ENCODE measurements around the gene CD300H.
A peak's percentile ranks its signal among the peaks of the same experiment; 100 is the strongest.

The CD300H gene

DNA sequence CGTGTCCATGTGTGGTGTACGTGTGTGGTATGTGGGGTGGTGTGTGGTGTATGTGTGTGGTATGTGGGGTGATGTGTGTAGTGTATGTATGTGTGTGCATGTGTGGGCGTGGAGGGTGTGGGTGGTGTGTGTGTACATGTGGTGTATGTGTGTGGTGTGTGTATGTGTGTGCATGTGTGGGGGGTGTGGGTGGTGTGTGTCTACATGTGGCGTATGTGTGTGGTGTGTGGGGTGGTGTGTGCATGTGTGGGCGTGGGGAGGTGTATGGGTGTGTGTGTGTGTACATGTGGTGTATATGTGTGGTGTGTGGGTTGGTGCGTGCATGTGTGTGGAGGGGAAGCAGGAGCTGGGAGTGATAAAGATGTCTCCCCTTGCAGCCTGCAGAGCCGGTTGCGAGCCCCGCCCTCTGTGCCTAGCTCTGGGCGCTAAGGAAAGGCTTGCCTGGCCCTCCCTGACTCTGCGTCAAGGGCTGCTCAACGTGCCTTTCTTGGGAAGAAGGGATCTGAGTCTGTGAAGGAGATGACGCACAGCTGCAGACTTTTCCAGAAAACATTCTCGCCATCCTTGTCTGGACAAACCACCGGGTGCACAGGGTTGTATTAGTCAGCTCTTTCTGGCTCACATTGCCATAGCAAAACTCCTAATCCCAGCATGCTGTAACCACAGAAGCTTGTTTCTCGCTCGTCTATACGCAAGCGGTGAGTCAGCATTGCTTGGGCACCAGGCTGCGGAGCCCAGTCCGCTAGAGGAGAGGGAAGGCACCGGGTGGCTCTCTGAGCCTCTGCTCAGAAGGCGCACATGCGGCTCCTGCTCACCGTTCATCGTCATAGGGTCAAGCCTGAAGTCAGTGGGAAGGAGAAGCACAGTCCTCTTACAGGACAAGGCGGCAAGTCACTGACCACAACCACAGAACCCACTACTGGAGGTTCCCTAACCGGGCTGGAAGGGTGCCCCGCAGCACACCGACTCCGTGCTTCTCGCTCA, 2.0 kb upstream of the CD300H start:
- no peaks in the 10 kb centered on the region for H3K36me3 ChIP-seq (ENCODE audit: insufficient read depth, low read length)
- H3F3A ChIP-seq (ENCODE audit: insufficient read depth, low read length) = no peaks in the 10 kb centered on the region
- no peaks in the 10 kb centered on the region for H3K9me2 ChIP-seq (ENCODE audit: low read depth, low read length)
- no peak overlapping the region for H3K4me2 ChIP-seq (ENCODE audit: low read length)
- H3K9ac ChIP-seq (ENCODE audit: low read length) = no peak overlapping the region
- H4K20me1 ChIP-seq (ENCODE audit: insufficient read depth, low read length) = no peaks in the 10 kb centered on the region
- no peak overlapping the region for H2AFZ ChIP-seq (ENCODE audit: low read length)
- no peaks in the 10 kb centered on the region for H3K4me1 ChIP-seq (ENCODE audit: insufficient read depth, low read length, severe bottlenecking)
- no peaks in the 10 kb centered on the region for H3K79me2 ChIP-seq (ENCODE audit: insufficient read depth, low read length)
- TF ChIP-seq, protein P1, sequence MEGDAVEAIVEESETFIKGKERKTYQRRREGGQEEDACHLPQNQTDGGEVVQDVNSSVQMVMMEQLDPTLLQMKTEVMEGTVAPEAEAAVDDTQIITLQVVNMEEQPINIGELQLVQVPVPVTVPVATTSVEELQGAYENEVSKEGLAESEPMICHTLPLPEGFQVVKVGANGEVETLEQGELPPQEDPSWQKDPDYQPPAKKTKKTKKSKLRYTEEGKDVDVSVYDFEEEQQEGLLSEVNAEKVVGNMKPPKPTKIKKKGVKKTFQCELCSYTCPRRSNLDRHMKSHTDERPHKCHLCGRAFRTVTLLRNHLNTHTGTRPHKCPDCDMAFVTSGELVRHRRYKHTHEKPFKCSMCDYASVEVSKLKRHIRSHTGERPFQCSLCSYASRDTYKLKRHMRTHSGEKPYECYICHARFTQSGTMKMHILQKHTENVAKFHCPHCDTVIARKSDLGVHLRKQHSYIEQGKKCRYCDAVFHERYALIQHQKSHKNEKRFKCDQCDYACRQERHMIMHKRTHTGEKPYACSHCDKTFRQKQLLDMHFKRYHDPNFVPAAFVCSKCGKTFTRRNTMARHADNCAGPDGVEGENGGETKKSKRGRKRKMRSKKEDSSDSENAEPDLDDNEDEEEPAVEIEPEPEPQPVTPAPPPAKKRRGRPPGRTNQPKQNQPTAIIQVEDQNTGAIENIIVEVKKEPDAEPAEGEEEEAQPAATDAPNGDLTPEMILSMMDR (IDR thresholded peaks at IDR 0.05; ENCODE audit: low read length) = no peak
- no peak for TF ChIP-seq EZH2 (IDR thresholded peaks at IDR 0.05; ENCODE audit: borderline replicate concordance, low read length)
- H3K27ac ChIP-seq (ENCODE audit: low read depth, low read length, poor library complexity, severe bottlenecking) = no peak overlapping the region
- H3K4me3 ChIP-seq (ENCODE audit: low read depth, low read length, poor library complexity, severe bottlenecking) = no peak overlapping the region
- H3K9me3 ChIP-seq (ENCODE audit: low read length) = no peaks in the 10 kb centered on the region
- H3K27me3 ChIP-seq (ENCODE audit: insufficient read depth, low read length) = no peaks in the 10 kb centered on the region

DNA sequence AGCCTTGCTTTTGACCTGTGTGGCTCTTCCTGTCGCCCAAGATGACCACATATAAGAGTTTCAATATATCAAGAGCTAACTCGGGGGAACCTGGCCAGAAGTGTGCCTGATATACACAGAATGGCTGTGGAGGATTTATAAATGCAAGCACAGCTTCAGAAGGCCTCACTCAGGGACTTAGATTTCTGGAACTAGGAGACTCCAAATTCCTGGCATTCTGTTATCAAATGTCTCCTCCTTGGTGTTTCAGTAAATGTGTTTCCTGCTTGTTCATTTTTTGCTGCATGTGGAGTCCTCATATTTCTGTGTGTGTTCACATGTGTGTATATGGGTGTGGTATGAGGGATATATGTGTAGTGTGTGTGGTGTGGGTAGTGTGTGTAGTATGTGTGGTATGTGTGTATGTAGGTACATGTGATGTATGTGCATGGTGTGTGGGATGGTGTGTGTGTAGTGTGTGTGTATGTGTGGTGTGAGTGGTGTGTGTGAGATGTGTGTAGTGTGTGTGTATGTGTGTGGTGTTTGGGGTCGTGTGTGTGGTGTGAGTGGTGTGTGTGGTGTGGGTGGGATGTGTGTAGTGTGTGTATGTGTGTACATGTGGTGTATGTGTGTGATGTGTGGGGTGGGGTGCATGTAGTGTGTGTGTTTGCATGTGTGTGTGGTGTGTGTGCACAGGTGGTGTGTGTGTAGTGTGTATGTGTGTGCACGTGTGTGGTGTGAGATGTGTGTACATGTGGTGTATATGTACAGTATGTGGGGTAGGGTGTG, 981 bp upstream of the CD300H start:
- Histone ChIP-seq H3K4me2 (ENCODE audit: low read length) (no peak overlapping the region), H3F3A (ENCODE audit: insufficient read depth, low read length) (no peaks in the 10 kb centered on the region), H3K9me2 (ENCODE audit: low read depth, low read length) (no peaks in the 10 kb centered on the region), H3K27ac (ENCODE audit: low read depth, low read length, poor library complexity, severe bottlenecking) (no peak overlapping the region), H3K4me1 (ENCODE audit: insufficient read depth, low read length, severe bottlenecking) (no peaks in the 10 kb centered on the region), H3K27me3 (ENCODE audit: insufficient read depth, low read length) (no peaks in the 10 kb centered on the region), H3K9ac (ENCODE audit: low read length) (no peak overlapping the region), H3K79me2 (ENCODE audit: insufficient read depth, low read length) (no peaks in the 10 kb centered on the region), H2AFZ (ENCODE audit: low read length) (no peak overlapping the region), H4K20me1 (ENCODE audit: insufficient read depth, low read length) (no peaks in the 10 kb centered on the region), H3K36me3 (ENCODE audit: insufficient read depth, low read length) (no peaks in the 10 kb centered on the region), H3K9me3 (ENCODE audit: low read length) (no peaks in the 10 kb centered on the region), H3K4me3 (ENCODE audit: low read depth, low read length, poor library complexity, severe bottlenecking) (no peak overlapping the region)
- TF ChIP-seq, protein P1 (IDR thresholded peaks at IDR 0.05; ENCODE audit: low read length) = no peak
- TF ChIP-seq EZH2 (IDR thresholded peaks at IDR 0.05; ENCODE audit: borderline replicate concordance, low read length) = no peak

- Histone ChIP-seq H3K27me3 (ENCODE audit: insufficient read depth, low read length) (no peaks in the 10 kb centered on the region), H3K9ac (ENCODE audit: low read length) (no peak overlapping the region), H3K4me1 (ENCODE audit: insufficient read depth, low read length, severe bottlenecking) (no peaks in the 10 kb centered on the region), H4K20me1 (ENCODE audit: insufficient read depth, low read length) (no peaks in the 10 kb centered on the region), H3K4me3 (ENCODE audit: low read depth, low read length, poor library complexity, severe bottlenecking) (no peak overlapping the region), H3F3A (ENCODE audit: insufficient read depth, low read length) (no peaks in the 10 kb centered on the region), H3K27ac (ENCODE audit: low read depth, low read length, poor library complexity, severe bottlenecking) (no peak overlapping the region), H3K4me2 (ENCODE audit: low read length) (no peak overlapping the region), H3K9me3 (ENCODE audit: low read length) (no peaks in the 10 kb centered on the region), H2AFZ (ENCODE audit: low read length) (no peak overlapping the region), H3K9me2 (ENCODE audit: low read depth, low read length) (no peaks in the 10 kb centered on the region), H3K36me3 (ENCODE audit: insufficient read depth, low read length) (no peaks in the 10 kb centered on the region), H3K79me2 (ENCODE audit: insufficient read depth, low read length) (no peaks in the 10 kb centered on the region)
- no peak for TF ChIP-seq EZH2 (IDR thresholded peaks at IDR 0.05; ENCODE audit: borderline replicate concordance, low read length)
- TF ChIP-seq, protein P1 (IDR thresholded peaks at IDR 0.05; ENCODE audit: low read length) = peak; percentile 69
These were observed 1.1 kb downstream of the CD300H start for GRCh38 chr17:74566132-74566753.
